GM18907 (cell line): ENCODE results near the gene DENND2C.

Source experiments
- ATAC-seq: cut with Tn5 transposase; IDR thresholded peaks from one replicate; pipeline ENCODE4 v1.9.1; 2021; ENCODE audit warnings: mild to moderate bottlenecking, moderate library complexity; ENCODE audit not compliant: unreplicated experiment

DENND2C gene

GRCh38 chr1:114677691-114678090 is 7.8 kb upstream of the DENND2C start:
- ATAC-seq, result no peak

GRCh38 chr1:114676115-114676514 is 6.3 kb upstream of the DENND2C start:
- ATAC-seq, result no peak

- no peak for ATAC-seq
Measured at GRCh38 chr1:114671939-114672275, 2.1 kb upstream of the DENND2C start.

- no peak for ATAC-seq
Measured at GRCh38 chr1:114671011-114671938, 1.4 kb upstream of the DENND2C start.

- peak; percentile 99 for ATAC-seq
Measured at GRCh38 chr1:114670083-114671010, 498 bp upstream of the DENND2C start.

- no peak for ATAC-seq
Measured at GRCh38 chr1:114668784-114669561, 876 bp downstream of the DENND2C start.

GRCh38 chr1:114668373-114668772 is 1.5 kb downstream of the DENND2C start:
- no peak for ATAC-seq

- ATAC-seq, result no peak
Measured at GRCh38 chr1:114666954-114667353, 2.9 kb downstream of the DENND2C start.

- ATAC-seq, result no peak
Measured at GRCh38 chr1:114660238-114660637, 9.6 kb downstream of the DENND2C start.

- no peak for ATAC-seq
Measured at GRCh38 chr1:114651893-114652292, 18.0 kb downstream of the DENND2C start.

GRCh38 chr1:114648503-114648902 is 21.3 kb downstream of the DENND2C start:
- ATAC-seq, result no peak

GRCh38 chr1:114641377-114641776 is 28.5 kb downstream of the DENND2C start:
- ATAC-seq, result no peak

- no peak for ATAC-seq
Measured at GRCh38 chr1:114638910-114639309, 30.9 kb downstream of the DENND2C start.

- ATAC-seq, result no peak
Measured at GRCh38 chr1:114632427-114632826, 37.4 kb downstream of the DENND2C start.

- ATAC-seq, result no peak
Measured at GRCh38 chr1:114627107-114627506, 42.7 kb downstream of the DENND2C start.

GRCh38 chr1:114623364-114623763 is 46.5 kb downstream of the DENND2C start:
- ATAC-seq, result no peak

GRCh38 chr1:114620419-114620818 is 49.4 kb downstream of the DENND2C start:
- no peak for ATAC-seq

- ATAC-seq, result no peak
Measured at GRCh38 chr1:114618606-114619005, 51.2 kb downstream of the DENND2C start.

- ATAC-seq, result no peak
Measured at GRCh38 chr1:114610546-114611245, 59.2 kb downstream of the DENND2C start.

- ATAC-seq, result no peak
Measured at GRCh38 chr1:114609826-114610225, 60.0 kb downstream of the DENND2C start.
